ENCODE data around the gene KRT74. TPM values are rescaled to one million over a fixed set of nuclear protein-coding genes. Genes with fewer than 3 reads are reported as not detected.

The KRT74 gene
- total RNA-seq, 1 donor from 2014 or later, result not detected

DNA sequence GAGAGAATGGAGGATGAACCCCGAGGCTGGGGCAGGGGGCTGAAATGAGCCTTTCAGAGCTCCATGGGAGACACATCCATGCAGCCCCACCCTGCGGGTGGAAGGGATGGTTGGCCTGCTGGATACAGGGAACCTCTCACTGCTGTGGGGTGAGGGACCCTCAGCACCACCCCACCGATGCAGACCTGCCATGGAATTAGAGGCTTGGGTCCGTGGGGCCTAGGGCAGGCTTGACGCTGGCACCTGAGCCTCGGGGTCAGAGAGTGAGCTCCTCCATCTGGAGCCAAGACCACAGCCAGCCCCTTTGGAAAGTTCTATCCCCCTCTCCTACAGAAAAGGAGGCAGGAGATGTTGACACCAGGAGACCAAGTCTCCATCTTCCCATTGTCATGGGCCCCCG lies 7.4 kb upstream of the KRT74 start:
- ATAC-seq (ENCODE audit: low read depth) (no peak), DNase-seq (no peak)
- Mint-ChIP-seq H3K27ac (no peak overlapping the region), H3K4me1 (no peaks in the 10 kb centered on the region), H3K36me3 (ENCODE audit: low read depth) (no peaks in the 10 kb centered on the region), H3K4me3 (no peak overlapping the region), H3K9me3 (no peaks in the 10 kb centered on the region), H3K27me3 (peaks cover 9% of the 10 kb centered on the region)
- CTCF ChIA-PET, result interaction anchor here (2.3 kb wide), 1 partner anchor 299 kb away, joined by 10 read pairs; no protein-coding TSS in a partner anchor
- no peak for TF ChIP-seq CTCF (IDR thresholded peaks at IDR 0.05)
- intact Hi-C loops (cut with micrococcal nuclease), result no loop called here
- POLR2A ChIA-PET, result no interaction called here

DNA sequence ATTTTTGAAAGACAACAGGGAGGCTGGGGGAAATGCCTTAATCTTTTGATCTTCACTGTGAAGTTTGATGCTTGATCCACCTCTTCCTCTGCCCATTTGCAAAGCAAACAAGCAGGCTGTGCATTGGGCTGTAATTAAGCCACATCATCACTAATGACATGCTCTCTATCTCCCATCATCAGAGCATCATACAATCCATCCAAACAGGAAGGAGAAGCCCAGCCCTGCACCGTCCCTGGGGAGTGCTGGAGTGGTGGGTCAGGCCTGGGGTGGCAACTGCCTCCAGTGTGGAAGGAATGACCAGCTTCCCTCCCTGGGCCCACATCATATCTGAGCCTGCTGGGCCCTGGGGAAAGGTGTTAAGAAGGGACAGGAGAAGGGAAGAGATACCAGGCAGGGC lies 6.9 kb upstream of the KRT74 start:
- ATAC-seq (ENCODE audit: low read depth), result no peak
- intact Hi-C loops (cut with micrococcal nuclease), result no loop called here
- POLR2A ChIA-PET, result no interaction called here
- Mint-ChIP-seq H3K4me1 (no peaks in the 10 kb centered on the region), H3K36me3 (ENCODE audit: low read depth) (no peaks in the 10 kb centered on the region), H3K4me3 (no peak overlapping the region), H3K9me3 (no peaks in the 10 kb centered on the region), H3K27me3 (peaks cover 10% of the 10 kb centered on the region), H3K27ac (no peak overlapping the region)
- CTCF ChIA-PET, result interaction anchor here (2.3 kb wide), 1 partner anchor 300 kb away, joined by 10 read pairs; no protein-coding TSS in a partner anchor
- no peak for DNase-seq
- no peak for TF ChIP-seq CTCF (IDR thresholded peaks at IDR 0.05)

DNA sequence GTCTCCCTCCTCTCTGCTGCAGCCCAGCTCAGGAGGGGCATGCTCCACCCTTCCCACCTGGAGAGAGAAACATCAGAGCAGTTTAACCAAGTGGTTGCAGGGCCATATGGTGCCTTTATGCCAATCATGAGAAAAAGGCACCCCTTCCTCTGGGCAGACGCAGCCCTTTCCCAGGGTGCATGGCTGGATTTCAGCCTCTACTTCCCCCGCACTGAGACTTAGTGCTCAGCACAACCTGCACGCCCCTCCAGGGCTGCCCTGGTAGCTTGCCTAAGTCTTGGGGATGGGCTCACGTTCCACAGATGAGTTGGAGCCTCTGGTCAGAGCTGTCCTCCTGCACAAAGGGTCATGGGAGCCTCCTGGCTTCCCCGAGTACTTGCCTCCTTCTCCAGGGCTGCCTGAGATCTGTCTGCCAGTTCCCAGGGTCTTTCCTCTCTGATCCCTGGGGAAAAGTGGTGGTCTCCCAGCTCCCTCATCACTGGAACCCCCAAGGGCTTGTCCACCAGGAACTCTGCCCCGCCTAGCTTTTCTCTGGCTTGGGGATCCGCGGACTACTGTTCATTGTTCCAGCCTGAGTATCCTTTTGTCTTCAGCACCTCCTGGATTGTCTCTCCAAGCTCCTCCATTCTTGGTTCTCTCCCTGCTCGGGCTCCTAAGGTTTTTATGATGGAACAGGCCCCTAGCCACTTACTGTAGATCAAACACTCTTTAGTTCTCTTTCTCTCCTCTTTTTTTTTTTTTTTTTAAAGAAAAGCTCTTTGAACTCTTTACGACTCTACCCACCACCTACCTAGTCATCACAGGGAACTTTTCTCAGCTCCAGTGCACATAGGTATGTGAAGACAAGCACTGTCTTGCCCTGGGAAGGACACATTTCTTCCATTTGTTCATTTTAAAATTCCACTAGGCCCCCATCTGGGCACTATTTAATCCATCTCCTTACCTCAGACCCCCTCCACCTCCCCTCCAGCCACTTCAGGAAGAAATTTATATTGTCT lies 6.1 kb upstream of the KRT74 start:
- Mint-ChIP-seq H3K27ac (no peak overlapping the region), H3K9me3 (no peaks in the 10 kb centered on the region), H3K36me3 (ENCODE audit: low read depth) (no peaks in the 10 kb centered on the region), H3K27me3 (peaks cover 10% of the 10 kb centered on the region), H3K4me3 (no peak overlapping the region), H3K4me1 (no peaks in the 10 kb centered on the region)
- DNase-seq (no peak), ATAC-seq (ENCODE audit: low read depth) (no peak)
- ChIA-PET POLR2A (interaction anchor here (0.7 kb wide), 1 partner anchor 43 kb away, joined by 5 read pairs; no protein-coding TSS in a partner anchor), CTCF (no interaction called here)
- TF ChIP-seq CTCF (IDR thresholded peaks at IDR 0.05), result no peak
- intact Hi-C loops (cut with micrococcal nuclease), result no loop called here

DNA sequence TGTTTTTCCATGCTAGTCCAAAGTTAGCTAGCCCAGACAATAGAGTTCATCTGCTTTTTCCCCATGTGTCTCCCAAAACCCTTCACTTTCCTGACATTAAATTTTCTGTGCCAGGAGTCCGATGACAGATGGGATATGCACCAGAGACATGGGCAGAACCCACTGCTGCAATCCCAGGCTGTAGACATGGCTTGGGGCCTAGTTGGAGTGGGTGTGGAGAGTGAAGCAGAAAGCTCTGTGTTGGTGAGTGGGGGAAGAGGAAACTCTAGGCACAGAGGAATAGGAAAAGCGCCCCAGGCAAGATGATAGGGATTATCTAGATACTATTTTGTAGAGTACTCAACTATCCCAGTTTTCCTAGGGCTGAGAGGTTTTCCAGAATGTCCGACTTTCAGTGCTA lies 4.8 kb upstream of the KRT74 start:
- no peaks in the 10 kb centered on the region for H3K36me3 Mint-ChIP-seq (ENCODE audit: low read depth)
- no peaks in the 10 kb centered on the region for H3K9me3 Mint-ChIP-seq
- ChIA-PET CTCF (no interaction called here), POLR2A (interaction anchor here (0.6 to 0.7 kb wide), 2 partner anchors 26 to 248 kb away, joined by 5 to 8 read pairs; no protein-coding TSS in a partner anchor)
- intact Hi-C loops (cut with micrococcal nuclease), result no loop called here
- DNase-seq (no peak), ATAC-seq (ENCODE audit: low read depth) (no peak)
- H3K27me3 Mint-ChIP-seq, result peaks cover 10% of the 10 kb centered on the region
- no peak overlapping the region for H3K4me3 Mint-ChIP-seq
- no peak for TF ChIP-seq CTCF (IDR thresholded peaks at IDR 0.05)
- H3K4me1 Mint-ChIP-seq, result no peaks in the 10 kb centered on the region
- no peak overlapping the region for H3K27ac Mint-ChIP-seq

DNA sequence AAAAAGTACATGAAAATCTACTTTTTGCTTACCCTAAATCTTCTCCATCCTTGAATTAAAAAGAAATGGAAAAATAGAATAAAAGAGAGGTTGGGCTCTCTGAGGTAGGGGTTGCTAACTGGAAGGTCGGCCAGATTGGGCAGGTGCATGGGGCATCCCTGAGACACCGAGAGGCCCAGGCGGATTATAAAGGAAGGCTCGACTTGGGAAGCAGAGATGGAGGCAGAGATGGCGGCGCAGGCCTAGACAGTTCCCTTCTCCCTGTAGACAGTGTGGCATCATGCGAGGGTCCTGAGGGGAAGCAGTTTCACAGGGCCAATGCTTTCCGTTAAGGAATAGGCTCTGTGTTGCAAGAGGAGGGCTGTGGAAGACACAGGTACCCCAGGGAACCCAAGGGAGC lies 3.7 kb upstream of the KRT74 start:
- no peak overlapping the region for H3K27ac Mint-ChIP-seq
- no peak overlapping the region for H3K4me3 Mint-ChIP-seq
- no peaks in the 10 kb centered on the region for H3K36me3 Mint-ChIP-seq (ENCODE audit: low read depth)
- intact Hi-C loops (cut with micrococcal nuclease), result no loop called here
- ChIA-PET CTCF (no interaction called here), POLR2A (no interaction called here)
- no peaks in the 10 kb centered on the region for H3K4me1 Mint-ChIP-seq
- no peak for ATAC-seq (ENCODE audit: low read depth)
- no peak for DNase-seq
- TF ChIP-seq CTCF (IDR thresholded peaks at IDR 0.05), result no peak
- no peaks in the 10 kb centered on the region for H3K9me3 Mint-ChIP-seq
- H3K27me3 Mint-ChIP-seq, result peaks cover 13% of the 10 kb centered on the region
